ENCODE results near the gene KIF1C. TPM values are rescaled to one million over a fixed set of nuclear protein-coding genes. Genes with fewer than 3 reads are reported as not detected.

KIF1C gene
- total and polyA plus RNA-seq, 9 of the 15 experiments (the other 6 are each of a cell fraction or from before 2014, with no cell fraction given), result 0.38 to 68.4 (median 25.1) TPM

GRCh38 chr17:5069724-5070123, 72.0 kb downstream of the KIF1C start:
- no peak overlapping the region for H3K9ac ChIP-seq (ENCODE audit: insufficient read depth in 1 of 2, low read depth in 2 of 2, low read length in 2 of 2)
- no TSS peak for BruUV-seq (replicated peaks)
- no peak for FAIRE-seq
- ChIA-PET POLR2A (no interaction called here), CTCF (ENCODE audit: low intra/inter-chr PET ratio) (no interaction called here)
- no peaks in the 10 kb centered on the region for H3K36me3 ChIP-seq (ENCODE audit: control insufficient read depth, insufficient read depth, low read length)
- no peaks in the 10 kb centered on the region for H3K79me2 ChIP-seq (ENCODE audit: control insufficient read depth, insufficient read depth, low read length)
- H4K20me1 ChIP-seq (replicated peaks; ENCODE audit: control insufficient read depth, insufficient read depth, low read length), result no peaks in the 10 kb centered on the region
- no peak overlapping the region for H3K4me3 ChIP-seq
- H2AFZ ChIP-seq (ENCODE audit: low read depth, low read length), result no peak overlapping the region
- H3K9me3 ChIP-seq (replicated peaks; ENCODE audit: control insufficient read depth, insufficient read depth, low read depth, low read length), result no peaks in the 10 kb centered on the region
- ATAC-seq, result no peak
- no peak overlapping the region for H3K4me2 ChIP-seq (ENCODE audit: insufficient read depth, low read length)
- 7% methylated on average over 4 of the region's 4 CpGs for WGBS (ENCODE audit: insufficient coverage, low coverage, missing lambda C conversion rate)
- H3K4me1 ChIP-seq (replicated peaks in 1 of 2; ENCODE audit: control insufficient read depth in 2 of 2, insufficient read depth in 2 of 2, low read length in 2 of 2), result no peaks in the 10 kb centered on the region
- in situ Hi-C loops (cut with MboI) (loop anchor here (10.0 kb wide), 1 partner anchor 155 kb away; no protein-coding TSS in a partner anchor), intact Hi-C loops (cut with micrococcal nuclease) (no loop called here)
- H3K27me3 ChIP-seq (ENCODE audit: control insufficient read depth in 2 of 2, insufficient read depth in 2 of 2, low read length in 2 of 2), result peaks cover 0 to 10% of the 10 kb centered on the region in 2 experiments; a peak in 2 of 5 replicates
- no peaks in the 10 kb centered on the region for H3K9me1 ChIP-seq (ENCODE audit: control insufficient read depth, insufficient read depth, low read length)
- no peak overlapping the region for H3K27ac ChIP-seq (ENCODE audit: extremely low read depth, low read depth, low read length)
- TF ChIP-seq ZSCAN32 (CRISPR knock-in tag; IDR thresholded peaks at IDR 0.05), result no peak
- no peak for TF ChIP-seq E2F4 (CRISPR knock-in tag; IDR thresholded peaks at IDR 0.05; ENCODE audit: low read depth)
- TF ChIP-seq NELFE (IDR thresholded peaks at IDR 0.05; ENCODE audit: insufficient read depth, insufficient read length), result no peak
- TF ChIP-seq PTRF (tag; IDR thresholded peaks at IDR 0.05), result no peak
- no peak for TF ChIP-seq GTF2F1 (IDR thresholded peaks at IDR 0.05; ENCODE audit: low read depth, low read length)
- no peak for TF ChIP-seq TRIM24 (IDR thresholded peaks at IDR 0.05)
- TF ChIP-seq FOXJ3 (CRISPR knock-in tag; IDR thresholded peaks at IDR 0.05), result no peak
- no peak for TF ChIP-seq RFX1 (IDR thresholded peaks at IDR 0.05)
- TF ChIP-seq ARID3B (CRISPR knock-in tag; IDR thresholded peaks at IDR 0.05; ENCODE audit: borderline replicate concordance), result no peak
- TF ChIP-seq ATF6 (CRISPR knock-in tag; IDR thresholded peaks at IDR 0.05), result no peak
- TF ChIP-seq NRF1 (conservative IDR thresholded peaks at IDR 0.05 in 1 of 2, IDR thresholded peaks at IDR 0.05 in 1 of 2), result no peak
- no peak for TF ChIP-seq ZNF354B (CRISPR knock-in tag; IDR thresholded peaks at IDR 0.05)
- no peak for TF ChIP-seq PREB (CRISPR knock-in tag; IDR thresholded peaks at IDR 0.05)
- TF ChIP-seq HNRNPH1 (optimal IDR thresholded peaks at IDR 0.05; ENCODE audit: low read depth, low read length), result no peak
- TF ChIP-seq ZNF449 (CRISPR knock-in tag; IDR thresholded peaks at IDR 0.05), result no peak
- no peak for DNase-seq (ENCODE audit: extremely low read depth in 1 of 4, low spot score in 3 of 4)

Data from K562 (cell line).